Esophagus squamous epithelium (tissue), 4 donors: ENCODE data around the gene QRICH2.

Experiments
- CTCF ChIP-seq, 6 experiments: fragments of 450-650 bp in 4 of 6; fragments of 200-600 bp in 2 of 6; sonication (generic) in 2 of 6; IDR thresholded peaks; one replicate each; pipeline ENCODE4 v1.5.1; 2016 to 2019; ENCODE audit warnings: antibody characterized with exemption in 6 of 6, mild to moderate bottlenecking in 4 of 6, moderate library complexity in 4 of 6
- POLR2A ChIP-seq, 4 donors: fragments of 450-650 bp; IDR thresholded peaks; one replicate each; pipeline ENCODE4 v1.6.1; 2017; ENCODE audit warnings: antibody characterized with exemption in 4 of 4, mild to moderate bottlenecking in 4 of 4, moderate library complexity in 3 of 4

- TF ChIP-seq CTCF (IDR thresholded peaks at IDR 0.05) (no peak), POLR2A (IDR thresholded peaks at IDR 0.05) (no peak)
Measured at GRCh38 chr17:76296889-76297288, 11.2 kb downstream of the QRICH2 start.
